ENCODE results near the gene USP34.
A peak's percentile ranks its signal among the peaks of the same experiment; 100 is the strongest.
"Not testable (repeated sequence)": the region's sequence is repeated elsewhere in the genome, so short reads cannot be mapped to it uniquely, and the experiment has no call there.

Gene USP34

DNA sequence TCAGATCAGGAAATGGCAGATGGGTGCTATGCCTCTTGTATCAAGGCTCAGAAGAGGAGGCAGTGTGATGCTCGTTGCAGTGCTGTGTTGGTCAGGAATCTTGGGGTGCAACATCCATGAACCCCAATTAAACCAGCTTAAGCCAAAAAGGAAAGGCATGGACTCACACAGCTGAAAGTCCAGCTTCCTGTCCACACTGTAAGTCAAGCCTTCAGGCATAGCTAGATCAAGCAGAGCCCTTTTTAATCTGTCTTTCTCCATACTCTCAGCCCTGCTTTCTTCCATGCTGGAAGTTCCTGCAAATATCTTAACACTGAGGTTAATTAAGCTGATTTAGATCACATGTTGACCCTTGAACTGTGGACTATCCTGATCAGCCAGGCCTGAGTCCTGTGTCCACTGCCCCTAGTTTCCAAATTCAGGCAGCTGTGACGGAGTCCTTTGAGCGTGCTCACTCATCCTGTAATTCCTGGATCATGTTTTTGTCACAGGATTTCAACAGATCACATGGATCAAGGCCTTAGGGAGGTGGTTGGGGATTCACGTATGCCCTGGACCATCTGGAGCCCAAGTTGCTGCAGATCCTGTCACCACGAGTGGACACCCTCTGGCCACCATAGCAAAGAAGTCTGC lies 313.4 kb downstream of the USP34 start:
- peaks cover 4% of the 10 kb centered on the region for H3K36me3 ChIP-seq (ENCODE audit: insufficient read depth, low read length)
- no peaks in the 10 kb centered on the region for H3K27me3 ChIP-seq (ENCODE audit: control insufficient read depth, insufficient read depth, low read length)
- H3K4me3 ChIP-seq (ENCODE audit: low read length): no peak overlapping the region
- H3K4me1 ChIP-seq (ENCODE audit: control insufficient read depth, insufficient read depth, low read length): no peaks in the 10 kb centered on the region
- H3K4me2 ChIP-seq (ENCODE audit: low read length): no peak overlapping the region
- H3K9ac ChIP-seq (ENCODE audit: low read depth, low read length): no peak overlapping the region
- H3K9me3 ChIP-seq (replicated peaks; ENCODE audit: low read length): no peaks in the 10 kb centered on the region

DNA sequence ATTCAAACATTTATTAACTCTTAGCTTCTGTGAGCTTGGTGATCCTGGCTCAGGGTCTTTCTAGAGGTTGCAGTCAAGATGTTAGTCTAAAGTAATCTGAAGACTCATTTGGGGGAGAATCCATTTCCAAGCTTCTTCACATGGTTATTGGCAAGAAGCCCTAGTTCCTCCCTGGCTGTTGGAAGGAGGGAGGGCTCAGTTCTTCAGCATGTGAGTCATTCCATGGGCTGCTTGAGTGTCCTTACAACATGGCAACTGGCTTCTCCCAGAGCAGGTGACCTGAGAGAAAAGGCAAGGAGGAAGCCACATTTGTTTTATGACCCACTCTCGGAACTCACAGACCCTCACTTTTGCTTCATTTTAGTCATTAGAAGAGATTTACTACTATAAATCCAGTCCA lies 319.5 kb downstream of the USP34 start:
- no peaks in the 10 kb centered on the region for H3K4me1 ChIP-seq (ENCODE audit: control insufficient read depth, insufficient read depth, low read length)
- H3K4me3 ChIP-seq (ENCODE audit: low read length): no peak overlapping the region
- H3K36me3 ChIP-seq (ENCODE audit: insufficient read depth, low read length): peaks cover 26% of the 10 kb centered on the region
- H3K4me2 ChIP-seq (ENCODE audit: low read length): no peak overlapping the region
- H3K9me3 ChIP-seq (replicated peaks; ENCODE audit: low read length): no peaks in the 10 kb centered on the region
- no peaks in the 10 kb centered on the region for H3K27me3 ChIP-seq (ENCODE audit: control insufficient read depth, insufficient read depth, low read length)
- H3K9ac ChIP-seq (ENCODE audit: low read depth, low read length): no peak overlapping the region

DNA sequence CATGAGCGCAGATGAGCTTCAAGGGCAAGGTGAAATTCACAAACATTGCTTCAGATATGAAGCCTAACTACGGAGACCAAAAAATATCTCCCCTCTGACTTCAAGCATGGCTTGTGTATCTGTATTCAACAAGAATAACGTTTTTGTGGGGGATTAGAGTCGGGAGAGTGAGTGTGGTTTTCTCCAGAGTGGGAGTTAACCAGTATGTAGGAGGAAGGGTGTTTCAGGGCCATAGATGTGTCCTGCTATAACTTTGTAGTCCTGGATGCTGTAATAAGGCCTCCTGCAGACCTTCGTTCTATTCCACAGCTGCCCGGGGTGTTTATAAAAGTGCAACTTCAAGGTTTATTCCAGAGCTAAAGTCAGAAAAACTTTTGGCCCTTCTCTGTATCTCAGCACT lies 321.8 kb downstream of the USP34 start:
- no peak overlapping the region for H3K9ac ChIP-seq (ENCODE audit: low read depth, low read length)
- H3K9me3 ChIP-seq (replicated peaks; ENCODE audit: low read length): no peaks in the 10 kb centered on the region
- no peak overlapping the region for H3K4me3 ChIP-seq (ENCODE audit: low read length)
- no peak overlapping the region for H3K4me2 ChIP-seq (ENCODE audit: low read length)
- H3K36me3 ChIP-seq (ENCODE audit: insufficient read depth, low read length): peaks cover 31% of the 10 kb centered on the region
- peaks cover 6% of the 10 kb centered on the region for H3K4me1 ChIP-seq (ENCODE audit: control insufficient read depth, insufficient read depth, low read length)
- H3K27me3 ChIP-seq (ENCODE audit: control insufficient read depth, insufficient read depth, low read length): no peaks in the 10 kb centered on the region

DNA sequence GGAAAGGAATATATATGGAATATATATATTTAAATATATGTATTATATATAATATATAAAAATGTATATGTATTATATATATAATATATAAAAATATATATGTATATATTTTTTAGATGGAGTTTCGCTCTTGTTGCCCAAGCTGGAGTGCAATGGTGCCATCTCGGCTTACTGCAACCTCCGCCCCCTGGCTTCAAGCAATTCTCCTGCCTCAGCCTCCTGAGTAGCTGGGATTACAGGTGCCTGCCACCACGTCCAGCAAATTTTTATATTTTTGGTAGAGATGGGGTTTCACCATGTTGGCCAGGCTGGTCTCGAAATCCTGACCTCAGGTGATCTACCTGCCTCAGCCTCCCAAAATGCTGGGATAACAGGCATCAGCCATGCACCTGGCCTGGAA lies 322.8 kb downstream of the USP34 start:
- H3K27me3 ChIP-seq (ENCODE audit: control insufficient read depth, insufficient read depth, low read length); H3K4me3 ChIP-seq (ENCODE audit: low read length); H3K4me2 ChIP-seq (ENCODE audit: low read length); H3K9me3 ChIP-seq (replicated peaks; ENCODE audit: low read length); H3K4me1 ChIP-seq (ENCODE audit: control insufficient read depth, insufficient read depth, low read length); H3K9ac ChIP-seq (ENCODE audit: low read depth, low read length): not testable (repeated sequence)
- peaks cover 31% of the 10 kb centered on the region for H3K36me3 ChIP-seq (ENCODE audit: insufficient read depth, low read length)

DNA sequence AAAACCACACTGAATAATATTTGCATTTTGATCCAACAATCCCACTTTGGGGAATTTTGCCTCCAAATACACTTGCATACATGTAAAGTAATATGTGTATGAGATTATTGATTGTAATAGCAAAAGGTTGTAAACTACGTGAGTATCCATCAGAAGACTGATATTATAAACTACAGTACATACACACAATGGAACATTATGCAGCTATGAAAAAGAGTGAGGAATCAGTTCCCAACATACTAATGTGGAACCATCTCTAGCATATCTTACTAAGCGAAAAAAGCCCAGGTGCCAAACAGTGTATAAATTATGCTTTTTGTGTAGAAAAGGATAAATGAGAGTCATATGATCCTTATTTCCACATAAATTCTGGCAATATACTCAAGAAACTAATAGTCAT lies 324.9 kb downstream of the USP34 start:
- Histone ChIP-seq H3K4me3 (ENCODE audit: low read length) (peak overlapping the region; percentile 97), H3K4me2 (ENCODE audit: low read length) (peak overlapping the region; percentile 99), H3K36me3 (ENCODE audit: insufficient read depth, low read length) (peaks cover 22% of the 10 kb centered on the region), H3K9me3 (replicated peaks; ENCODE audit: low read length) (no peaks in the 10 kb centered on the region), H3K4me1 (ENCODE audit: control insufficient read depth, insufficient read depth, low read length) (peaks cover 6% of the 10 kb centered on the region), H3K9ac (ENCODE audit: low read depth, low read length) (peak overlapping the region; percentile 88), H3K27me3 (ENCODE audit: control insufficient read depth, insufficient read depth, low read length) (no peaks in the 10 kb centered on the region)

DNA sequence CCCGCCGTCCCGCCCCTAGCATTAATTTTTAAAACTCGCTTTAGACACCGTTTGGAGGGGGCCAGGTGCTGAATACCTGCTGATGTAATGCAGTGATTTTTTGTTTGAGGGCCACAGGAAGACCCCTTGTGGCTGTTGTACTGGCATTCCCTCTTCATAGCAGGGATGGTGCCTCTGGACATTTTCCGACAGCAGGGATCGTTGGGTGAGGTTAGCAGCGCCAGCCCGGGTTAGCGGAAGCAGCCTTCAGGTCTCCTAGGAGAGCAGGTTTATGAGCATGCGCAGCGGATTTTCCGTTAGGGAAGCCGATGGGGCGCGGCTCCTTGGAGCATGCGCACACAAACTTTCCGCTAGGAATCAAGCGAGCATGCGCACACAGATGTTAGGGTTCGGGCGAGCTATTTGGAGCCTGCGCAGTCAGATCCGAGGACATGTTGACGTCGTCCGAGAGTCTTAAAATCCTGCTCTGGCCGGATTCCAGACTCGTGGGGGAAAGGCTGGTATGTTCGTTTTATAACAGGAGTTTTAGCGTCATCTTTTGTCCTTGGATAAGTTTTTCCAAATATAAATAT lies 326.1 kb downstream of the USP34 start:
- no peaks in the 10 kb centered on the region for H3K27me3 ChIP-seq (ENCODE audit: control insufficient read depth, insufficient read depth, low read length)
- H3K9ac ChIP-seq (ENCODE audit: low read depth, low read length): peak overlapping the region; percentile 88
- peaks cover 6% of the 10 kb centered on the region for H3K4me1 ChIP-seq (ENCODE audit: control insufficient read depth, insufficient read depth, low read length)
- peak overlapping the region; percentile 99 for H3K4me2 ChIP-seq (ENCODE audit: low read length)
- peak overlapping the region; percentile 97 for H3K4me3 ChIP-seq (ENCODE audit: low read length)
- no peaks in the 10 kb centered on the region for H3K9me3 ChIP-seq (replicated peaks; ENCODE audit: low read length)
- H3K36me3 ChIP-seq (ENCODE audit: insufficient read depth, low read length): peaks cover 13% of the 10 kb centered on the region

DNA sequence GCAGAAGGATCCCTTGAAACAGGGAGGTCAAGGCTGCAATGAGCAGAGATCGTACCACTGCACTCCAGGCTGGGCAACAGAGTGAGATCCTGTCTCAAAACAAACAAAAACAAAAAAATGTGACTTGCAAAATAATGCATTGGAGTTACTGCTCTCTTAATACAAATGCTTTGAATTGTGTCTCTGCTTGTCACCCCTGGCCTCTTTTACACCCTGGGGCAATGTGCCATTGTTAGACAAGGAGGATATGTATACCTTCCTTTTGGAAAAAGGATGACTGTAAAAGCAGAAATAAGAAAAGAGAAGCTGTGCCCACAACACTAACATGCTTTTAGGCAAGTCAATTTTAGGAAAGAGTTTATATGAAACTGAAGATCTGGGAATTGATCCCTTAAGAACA lies 329.7 kb downstream of the USP34 start:
- Histone ChIP-seq H3K4me2 (ENCODE audit: low read length) (no peak overlapping the region), H3K9me3 (replicated peaks; ENCODE audit: low read length) (no peaks in the 10 kb centered on the region), H3K4me3 (ENCODE audit: low read length) (no peak overlapping the region), H3K36me3 (ENCODE audit: insufficient read depth, low read length) (peaks cover 4% of the 10 kb centered on the region), H3K4me1 (ENCODE audit: control insufficient read depth, insufficient read depth, low read length) (peaks cover 6% of the 10 kb centered on the region), H3K27me3 (ENCODE audit: control insufficient read depth, insufficient read depth, low read length) (no peaks in the 10 kb centered on the region), H3K9ac (ENCODE audit: low read depth, low read length) (no peak overlapping the region)

DNA sequence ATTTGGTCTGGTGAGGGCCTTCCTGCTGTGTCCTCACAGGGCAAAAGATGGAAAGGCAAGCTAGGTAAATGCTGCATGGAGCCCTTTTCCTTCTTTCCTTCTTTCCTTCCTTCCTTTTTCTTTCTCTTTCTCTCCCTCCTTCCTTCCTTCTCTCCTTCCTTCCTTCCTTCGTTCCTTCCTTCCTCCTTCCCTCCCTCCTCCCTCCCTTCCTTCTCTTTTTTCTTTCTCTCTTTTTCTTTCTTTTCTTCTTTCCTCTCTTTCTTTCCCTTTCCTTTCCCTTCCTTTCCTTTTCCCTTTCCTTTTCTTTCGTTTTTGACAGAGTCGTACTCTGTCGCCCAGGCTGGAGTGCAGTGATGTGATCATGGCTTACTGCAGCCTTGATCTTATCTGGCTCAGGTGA lies 332.0 kb downstream of the USP34 start:
- Histone ChIP-seq H3K4me1 (ENCODE audit: control insufficient read depth, insufficient read depth, low read length) (no peaks in the 10 kb centered on the region), H3K9me3 (replicated peaks; ENCODE audit: low read length) (no peaks in the 10 kb centered on the region), H3K9ac (ENCODE audit: low read depth, low read length) (no peak overlapping the region), H3K27me3 (ENCODE audit: control insufficient read depth, insufficient read depth, low read length) (no peaks in the 10 kb centered on the region), H3K4me2 (ENCODE audit: low read length) (no peak overlapping the region), H3K4me3 (ENCODE audit: low read length) (no peak overlapping the region), H3K36me3 (ENCODE audit: insufficient read depth, low read length) (no peaks in the 10 kb centered on the region)

Small RNAs within 50 kb of the gene (small RNA-seq; reads per million reads assigned to genes)
- 1.3 reads per million, percentile 47 among the genes with 10 or more reads in this experiment for gene SNORA70B

Data from skeletal muscle satellite cell (primary cell).